GM19099 (cell line): ENCODE data around the gene MYO18B.

Experiments
- POLR2A ChIP-seq: IDR thresholded peaks from 3 replicates; pipeline ENCODE4 v1.6.1; 2011; ENCODE audit warnings: low read depth; ENCODE audit not compliant: insufficient read length; ENCODE audit errors: extremely low read depth

Gene MYO18B

DNA sequence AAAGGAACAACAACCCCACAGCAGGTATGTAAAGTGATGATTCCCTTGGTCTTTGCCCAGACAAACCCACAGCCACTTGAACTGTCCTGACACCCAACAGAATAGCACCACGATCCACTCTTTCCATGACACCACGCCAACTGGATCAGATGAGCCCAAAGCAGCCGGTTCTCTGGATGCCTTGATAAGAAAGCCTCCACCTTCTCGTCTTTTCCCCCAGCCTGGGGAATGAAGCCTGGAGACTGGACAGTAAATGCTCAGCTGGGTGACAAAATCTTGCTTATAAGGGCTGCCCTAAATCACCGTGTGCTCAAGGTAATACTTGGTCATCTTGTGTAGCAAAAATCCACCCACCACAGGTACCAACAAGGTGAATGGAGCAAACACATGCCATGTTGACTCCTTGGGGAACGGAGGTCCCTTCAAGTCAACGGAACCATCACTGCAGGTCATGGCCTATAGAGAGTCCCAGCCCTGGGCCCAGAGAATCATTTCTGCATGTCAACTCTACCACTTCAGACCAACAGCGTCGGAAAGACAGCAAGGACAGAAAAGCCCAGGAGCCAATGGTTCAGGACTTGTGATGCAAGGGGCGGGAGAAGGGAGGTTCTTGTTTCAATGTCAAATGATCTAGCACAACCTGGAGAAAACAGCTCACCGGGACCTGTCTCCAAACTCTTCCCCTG, 2.2 kb upstream of the MYO18B start:
- no peak for TF ChIP-seq POLR2A

DNA sequence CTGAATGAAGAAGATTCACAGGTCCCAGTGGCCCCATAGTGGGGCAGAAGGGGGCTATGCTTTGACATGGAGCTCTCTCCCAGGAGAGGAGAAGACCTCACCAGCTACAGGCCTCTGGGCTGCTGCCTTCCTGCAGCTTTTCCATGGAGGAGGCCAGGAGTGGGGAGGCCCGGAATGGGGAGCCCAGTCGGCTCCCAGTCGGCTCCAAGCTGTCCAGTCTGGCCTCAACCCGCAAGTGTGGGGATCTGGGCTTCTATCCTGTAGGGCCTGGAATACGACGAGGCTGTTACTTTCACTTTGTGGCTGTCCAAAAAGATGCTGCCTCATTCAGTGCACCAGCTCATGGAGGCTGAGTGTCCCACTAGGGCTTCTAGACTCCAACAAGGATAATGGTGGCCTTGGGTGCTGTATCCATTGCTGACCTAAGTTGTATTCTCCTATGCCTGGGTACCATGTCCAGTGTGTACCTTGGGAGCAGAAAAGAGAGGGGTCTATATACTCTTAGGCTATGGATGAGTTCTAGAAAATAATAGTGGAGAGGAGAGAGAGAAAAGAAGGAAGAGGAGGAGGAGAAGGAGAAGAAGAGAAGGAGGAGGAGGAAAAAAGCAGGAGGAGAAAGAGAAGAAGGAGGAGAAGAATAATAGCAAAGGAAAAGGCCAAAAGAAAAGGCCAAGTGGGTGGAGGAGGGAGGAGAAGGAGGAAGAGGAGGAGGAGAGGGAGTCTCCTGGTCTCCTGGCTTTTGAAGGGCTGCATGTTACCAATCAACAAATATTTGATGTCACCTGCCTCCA, 1.1 kb downstream of the MYO18B start:
- TF ChIP-seq POLR2A, result no peak

DNA sequence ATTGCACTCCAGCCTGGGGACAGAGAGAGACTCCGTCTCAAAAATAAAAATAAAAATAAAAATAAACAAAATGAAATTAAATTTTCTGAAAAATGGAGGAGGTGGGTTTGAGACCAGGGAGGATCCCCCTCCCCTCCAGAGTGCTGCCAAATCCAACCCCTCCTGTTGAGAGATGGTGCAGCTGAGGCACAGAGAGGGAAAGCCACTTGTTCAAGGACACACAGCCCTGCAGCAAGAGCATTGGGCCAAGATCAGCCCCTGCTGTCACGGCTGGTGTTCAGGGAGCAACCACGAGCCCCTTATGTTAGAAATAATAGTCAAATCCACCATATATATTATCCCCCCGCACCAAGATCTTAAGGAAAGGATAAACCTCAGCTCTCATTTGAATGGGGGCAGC, 2.7 kb downstream of the MYO18B start:
- TF ChIP-seq POLR2A, result no peak

GRCh38 chr22:25745341-25746011, 3.5 kb downstream of the MYO18B start:
- no peak for TF ChIP-seq POLR2A

DNA sequence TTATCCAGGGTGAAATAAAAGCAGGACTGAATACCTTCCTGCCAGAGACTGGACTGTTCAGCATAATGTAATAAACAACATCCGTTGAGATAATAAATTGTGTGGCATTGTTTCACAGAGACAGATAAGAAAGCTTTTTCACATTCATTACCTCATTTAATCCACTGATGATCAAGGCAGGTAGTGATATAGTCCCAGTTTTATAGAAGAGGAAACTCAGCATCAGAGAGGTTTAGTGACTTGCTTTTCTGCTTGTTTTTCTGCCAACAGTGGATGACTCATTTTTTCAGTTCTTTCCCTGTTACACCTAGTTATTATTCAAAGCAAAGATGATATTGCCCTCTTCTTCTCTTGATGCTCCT, 4.0 kb downstream of the MYO18B start:
- no peak for TF ChIP-seq POLR2A

DNA sequence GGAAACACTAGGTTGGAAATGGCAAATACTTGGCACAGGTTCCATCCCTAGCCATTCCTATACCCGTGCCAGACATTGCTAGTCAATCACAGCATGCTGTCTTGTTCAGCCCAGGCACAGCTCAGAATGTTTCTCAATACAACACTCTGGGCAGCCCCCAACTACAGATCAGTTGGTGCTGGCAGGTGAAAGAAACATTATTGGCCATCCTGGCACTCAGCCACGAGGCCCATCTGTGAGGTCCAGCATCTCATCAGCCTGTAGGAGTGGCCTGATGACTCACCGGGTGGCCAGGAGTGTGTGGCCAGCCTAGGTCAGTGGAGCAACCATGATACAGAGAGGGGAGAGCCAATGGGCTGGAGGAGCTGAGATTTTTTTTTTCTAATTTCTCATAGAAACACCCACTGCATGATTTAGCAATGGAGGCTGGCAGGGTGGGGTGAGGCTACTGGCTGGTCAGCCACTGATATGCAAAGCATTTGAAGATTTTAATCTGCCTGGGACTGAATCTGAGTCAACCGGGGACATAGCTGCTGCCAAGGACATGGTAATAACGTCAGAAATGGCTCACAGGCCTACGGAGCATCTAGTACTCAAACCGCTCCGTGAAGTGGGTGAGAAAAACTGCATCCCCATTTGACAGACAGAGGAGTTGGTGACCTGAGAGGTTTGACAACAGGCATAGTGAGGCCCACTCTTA, 5.4 kb downstream of the MYO18B start:
- TF ChIP-seq POLR2A, result no peak

DNA sequence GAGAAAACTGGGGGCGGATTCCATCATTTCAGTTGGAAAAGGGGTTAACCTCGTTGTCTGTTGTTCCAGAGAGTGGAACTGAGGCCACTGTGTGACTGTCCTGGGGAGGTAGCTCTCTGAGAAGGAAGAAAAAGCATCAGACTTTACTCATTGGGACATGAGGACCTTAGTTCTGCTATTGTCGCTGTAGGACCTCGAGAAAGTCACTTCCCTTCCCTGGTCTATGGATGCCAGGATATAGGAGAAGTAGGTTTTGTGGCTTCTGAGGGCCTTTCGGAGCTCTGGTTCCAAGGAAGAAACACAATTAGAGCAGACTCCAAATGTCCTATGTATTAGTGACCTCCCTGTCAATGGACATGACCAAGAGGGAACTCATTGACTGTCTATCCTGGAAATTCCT, 6.2 kb downstream of the MYO18B start:
- TF ChIP-seq POLR2A, result no peak

- no peak for TF ChIP-seq POLR2A
Measured at GRCh38 chr22:25748704-25749103, 6.7 kb downstream of the MYO18B start.

GRCh38 chr22:25749420-25750169, 7.6 kb downstream of the MYO18B start:
- no peak for TF ChIP-seq POLR2A

DNA sequence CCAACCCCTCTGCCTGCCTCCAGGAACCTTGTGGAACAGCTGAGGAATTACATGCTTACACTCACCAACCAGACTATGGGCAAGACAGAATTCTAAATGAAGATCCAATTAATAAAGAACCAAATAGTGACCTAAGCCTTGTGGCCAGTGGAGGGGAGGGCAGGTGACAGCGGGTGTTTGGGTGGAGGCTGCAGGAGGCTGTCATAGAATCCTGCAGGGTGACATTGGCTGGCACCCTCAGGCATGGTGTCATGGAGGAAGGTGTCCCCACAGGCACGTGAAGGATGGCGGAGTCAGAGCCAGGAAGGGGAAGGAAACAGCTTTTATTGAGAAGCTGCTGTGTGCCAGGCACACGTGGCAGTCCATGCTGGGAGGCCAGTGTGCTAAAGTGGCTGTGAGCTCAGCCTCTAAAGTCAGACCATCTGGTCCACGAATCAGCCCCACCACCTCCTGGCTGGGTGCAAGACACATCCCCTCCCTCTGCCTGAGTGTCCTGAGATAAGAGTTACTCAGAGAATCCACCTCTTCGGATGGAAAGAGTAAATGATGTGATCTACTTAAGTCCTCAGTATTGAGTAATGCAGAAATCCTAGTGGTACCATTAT, 8.7 kb downstream of the MYO18B start:
- TF ChIP-seq POLR2A, result no peak

DNA sequence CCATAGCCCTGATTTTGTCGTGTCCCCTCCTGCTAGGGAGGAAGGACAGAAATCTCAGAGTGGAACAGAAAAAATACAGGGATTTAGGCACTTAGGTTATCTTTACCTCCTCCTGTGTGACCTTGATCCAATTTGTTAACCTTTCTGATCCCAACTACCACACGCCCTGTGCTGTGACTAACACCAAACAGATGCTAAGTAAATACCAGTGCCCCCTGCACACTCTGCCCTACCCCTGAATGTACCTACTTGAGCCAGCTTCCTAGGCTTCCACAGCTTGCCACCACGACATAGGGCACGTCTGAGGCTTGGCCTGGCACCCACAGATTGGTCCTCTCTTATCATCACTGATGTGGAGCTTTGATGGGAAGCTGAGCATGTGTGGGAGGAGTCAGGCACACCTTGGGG, 9.2 kb downstream of the MYO18B start:
- TF ChIP-seq POLR2A, result no peak

DNA sequence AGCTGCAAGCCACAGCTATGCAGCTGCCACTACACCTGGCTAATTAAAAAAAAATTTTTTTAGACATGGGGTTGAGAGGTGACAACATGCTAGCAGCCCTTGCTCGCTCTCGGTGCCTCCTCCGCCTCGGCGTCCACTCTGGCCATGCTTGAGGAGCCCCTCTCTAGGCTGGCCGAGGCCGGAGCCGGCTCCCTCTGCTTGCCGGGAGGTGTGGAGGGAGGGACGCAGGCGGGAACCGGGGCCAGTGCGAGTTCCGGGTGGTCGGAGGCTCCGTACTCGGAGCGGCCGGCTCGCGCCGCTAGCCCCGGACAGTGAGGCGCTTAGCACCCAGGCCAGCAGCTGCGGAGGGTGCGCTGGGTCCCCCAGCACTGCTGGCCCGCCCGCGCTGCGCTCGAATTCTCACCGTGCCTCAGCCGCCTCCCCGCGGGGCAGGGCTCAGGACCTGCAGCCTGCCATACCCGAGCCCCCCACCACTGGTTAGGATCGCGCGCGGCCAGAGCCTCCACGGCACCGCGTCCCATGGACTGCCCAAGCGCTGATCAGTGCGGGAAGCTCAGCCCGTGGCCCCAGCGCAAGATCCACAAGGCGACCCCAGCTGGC, 10.7 kb downstream of the MYO18B start:
- no peak for TF ChIP-seq POLR2A

DNA sequence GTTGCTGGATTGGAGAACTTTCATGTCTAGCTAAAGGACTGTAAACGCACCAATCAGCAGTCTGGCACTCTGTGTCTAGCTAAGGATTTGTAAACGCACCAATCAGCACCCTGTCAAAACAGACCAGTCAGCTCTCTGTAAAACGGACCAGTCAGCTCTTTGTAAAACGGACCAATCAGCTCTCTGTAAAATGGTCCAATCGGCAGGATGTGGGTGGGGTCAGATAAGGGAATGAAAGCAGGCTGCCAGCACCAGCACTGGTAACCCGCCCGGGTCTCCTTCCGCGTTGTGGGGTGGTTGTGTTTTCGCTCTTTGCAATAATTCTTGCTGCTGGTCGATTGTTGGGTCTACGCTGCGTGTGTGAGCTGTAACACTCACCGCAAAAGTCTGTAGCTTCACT, 11.3 kb downstream of the MYO18B start:
- no peak for TF ChIP-seq POLR2A
